ENCODE results near the gene CDK16.

Gene CDK16

DNA sequence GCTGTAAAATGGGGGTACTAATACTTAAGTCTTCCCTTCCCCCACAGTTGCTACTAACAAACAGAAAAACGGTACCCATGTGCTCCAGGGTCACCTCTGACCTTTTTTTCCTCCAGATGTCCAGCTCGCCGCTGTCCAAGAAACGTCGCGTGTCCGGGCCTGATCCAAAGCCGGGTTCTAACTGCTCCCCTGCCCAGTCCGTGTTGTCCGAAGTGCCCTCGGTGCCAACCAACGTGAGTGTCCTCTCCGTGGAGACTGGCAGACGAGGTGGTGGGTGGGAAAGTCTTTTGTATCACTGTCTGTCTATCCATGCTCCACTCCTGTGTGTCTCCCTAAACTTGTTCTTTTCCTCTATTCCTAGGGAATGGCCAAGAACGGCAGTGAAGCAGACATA is 19.8 kb upstream of the CDK16 start:
- no peaks in the 10 kb centered on the region for H3K9me3 Mint-ChIP-seq
- peaks cover 87% of the 10 kb centered on the region for H3K36me3 Mint-ChIP-seq (ENCODE audit: low read depth)
- H3K27ac Mint-ChIP-seq = peak overlapping the region; percentile 39
- peaks cover 5% of the 10 kb centered on the region for H3K27me3 Mint-ChIP-seq (ENCODE audit: low read depth, poor library complexity)
- peak overlapping the region; percentile 99 for H3K4me3 Mint-ChIP-seq
- H3K4me1 Mint-ChIP-seq = peaks cover 51% of the 10 kb centered on the region
- TF ChIP-seq, protein P1, sequence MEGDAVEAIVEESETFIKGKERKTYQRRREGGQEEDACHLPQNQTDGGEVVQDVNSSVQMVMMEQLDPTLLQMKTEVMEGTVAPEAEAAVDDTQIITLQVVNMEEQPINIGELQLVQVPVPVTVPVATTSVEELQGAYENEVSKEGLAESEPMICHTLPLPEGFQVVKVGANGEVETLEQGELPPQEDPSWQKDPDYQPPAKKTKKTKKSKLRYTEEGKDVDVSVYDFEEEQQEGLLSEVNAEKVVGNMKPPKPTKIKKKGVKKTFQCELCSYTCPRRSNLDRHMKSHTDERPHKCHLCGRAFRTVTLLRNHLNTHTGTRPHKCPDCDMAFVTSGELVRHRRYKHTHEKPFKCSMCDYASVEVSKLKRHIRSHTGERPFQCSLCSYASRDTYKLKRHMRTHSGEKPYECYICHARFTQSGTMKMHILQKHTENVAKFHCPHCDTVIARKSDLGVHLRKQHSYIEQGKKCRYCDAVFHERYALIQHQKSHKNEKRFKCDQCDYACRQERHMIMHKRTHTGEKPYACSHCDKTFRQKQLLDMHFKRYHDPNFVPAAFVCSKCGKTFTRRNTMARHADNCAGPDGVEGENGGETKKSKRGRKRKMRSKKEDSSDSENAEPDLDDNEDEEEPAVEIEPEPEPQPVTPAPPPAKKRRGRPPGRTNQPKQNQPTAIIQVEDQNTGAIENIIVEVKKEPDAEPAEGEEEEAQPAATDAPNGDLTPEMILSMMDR (IDR thresholded peaks at IDR 0.05) = no peak
- no peak for DNase-seq

DNA sequence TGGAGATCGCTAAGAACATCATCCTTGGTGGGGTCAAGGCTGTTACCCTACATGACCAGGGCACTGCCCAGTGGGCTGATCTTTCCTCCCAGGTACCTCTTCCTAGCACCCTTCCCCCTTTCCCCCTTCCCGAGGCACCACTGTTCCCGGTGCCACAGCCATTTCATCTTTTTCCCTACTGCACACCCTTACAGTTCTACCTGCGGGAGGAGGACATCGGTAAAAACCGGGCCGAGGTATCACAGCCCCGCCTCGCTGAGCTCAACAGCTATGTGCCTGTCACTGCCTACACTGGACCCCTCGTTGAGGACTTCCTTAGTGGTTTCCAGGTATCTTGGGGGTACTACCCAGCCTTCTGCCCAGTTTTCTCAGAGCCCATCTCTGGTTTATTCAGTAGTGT is 19.2 kb upstream of the CDK16 start:
- H3K4me1 Mint-ChIP-seq = peaks cover 48% of the 10 kb centered on the region
- TF ChIP-seq, protein P1 (IDR thresholded peaks at IDR 0.05) = no peak
- H3K36me3 Mint-ChIP-seq (ENCODE audit: low read depth) = peaks cover 93% of the 10 kb centered on the region
- no peaks in the 10 kb centered on the region for H3K9me3 Mint-ChIP-seq
- H3K4me3 Mint-ChIP-seq = no peak overlapping the region
- H3K27ac Mint-ChIP-seq = no peak overlapping the region
- DNase-seq = no peak
- peaks cover 5% of the 10 kb centered on the region for H3K27me3 Mint-ChIP-seq (ENCODE audit: low read depth, poor library complexity)

DNA sequence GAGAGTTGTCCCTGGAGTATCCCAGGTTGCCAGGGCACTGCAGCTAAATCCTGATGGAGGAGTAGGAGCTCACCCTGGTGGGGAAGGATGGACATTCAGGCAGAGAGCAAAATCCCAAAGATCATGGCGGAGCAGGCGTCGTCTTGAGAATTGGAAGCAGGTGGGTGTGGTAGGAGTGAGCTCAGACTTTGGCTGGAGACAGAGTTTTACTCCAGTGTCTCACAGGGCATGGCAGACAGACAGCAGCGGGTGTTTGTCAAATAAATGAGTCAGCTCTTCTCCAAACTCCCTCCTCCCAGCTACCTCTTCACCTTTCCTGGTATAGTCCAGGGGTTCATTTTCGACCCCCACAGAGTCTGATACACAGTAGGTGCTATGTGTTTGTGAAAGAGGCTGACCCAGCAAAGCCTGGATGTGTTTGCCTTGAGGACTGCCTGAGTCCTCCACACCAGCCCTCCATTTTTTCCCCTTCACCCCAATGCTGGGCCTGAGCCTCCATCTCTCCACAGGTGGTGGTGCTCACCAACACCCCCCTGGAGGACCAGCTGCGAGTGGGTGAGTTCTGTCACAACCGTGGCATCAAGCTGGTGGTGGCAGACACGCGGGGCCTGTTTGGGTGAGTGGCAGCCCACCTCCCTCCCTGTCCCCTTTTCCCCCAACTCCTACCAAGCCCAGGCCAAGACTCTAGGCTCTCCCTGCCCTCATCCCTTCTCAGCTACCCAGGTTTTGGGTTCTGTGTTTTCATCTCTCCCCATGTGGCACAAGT is 17.9 kb upstream of the CDK16 start:
- H3K27ac Mint-ChIP-seq = peak overlapping the region; percentile 92
- peaks cover 99% of the 10 kb centered on the region for H3K36me3 Mint-ChIP-seq (ENCODE audit: low read depth)
- H3K9me3 Mint-ChIP-seq = no peaks in the 10 kb centered on the region
- H3K4me1 Mint-ChIP-seq = peaks cover 35% of the 10 kb centered on the region
- DNase-seq = no peak
- peaks cover 5% of the 10 kb centered on the region for H3K27me3 Mint-ChIP-seq (ENCODE audit: low read depth, poor library complexity)
- TF ChIP-seq, protein P1 (IDR thresholded peaks at IDR 0.05) = no peak
- H3K4me3 Mint-ChIP-seq = no peak overlapping the region

DNA sequence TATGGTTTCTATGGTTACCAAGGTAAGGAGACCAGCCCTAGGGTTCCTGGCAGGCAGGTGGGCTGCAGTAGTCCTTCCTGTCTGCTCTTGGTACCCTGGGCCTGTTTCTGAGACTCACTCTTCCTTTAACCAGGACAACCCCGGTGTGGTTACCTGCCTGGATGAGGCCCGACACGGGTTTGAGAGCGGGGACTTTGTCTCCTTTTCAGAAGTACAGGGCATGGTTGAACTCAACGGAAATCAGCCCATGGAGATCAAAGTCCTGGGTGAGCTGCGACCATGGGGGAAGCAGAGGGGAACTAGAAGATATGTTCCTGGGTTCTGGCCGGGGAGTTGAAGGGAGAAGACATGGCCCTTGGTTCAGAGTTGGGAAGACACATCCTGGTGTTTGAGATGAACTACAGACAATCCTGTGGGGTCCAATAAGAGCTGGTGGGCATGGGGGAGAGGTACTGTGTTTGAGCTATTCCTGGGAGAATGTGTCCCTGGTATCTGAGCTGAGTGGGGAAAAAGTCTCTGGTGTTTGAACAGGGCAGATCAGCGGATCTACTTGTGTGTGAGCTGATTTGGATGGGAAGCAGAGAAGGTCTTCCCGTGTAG is 17.0 kb upstream of the CDK16 start:
- no peaks in the 10 kb centered on the region for H3K9me3 Mint-ChIP-seq

DNA sequence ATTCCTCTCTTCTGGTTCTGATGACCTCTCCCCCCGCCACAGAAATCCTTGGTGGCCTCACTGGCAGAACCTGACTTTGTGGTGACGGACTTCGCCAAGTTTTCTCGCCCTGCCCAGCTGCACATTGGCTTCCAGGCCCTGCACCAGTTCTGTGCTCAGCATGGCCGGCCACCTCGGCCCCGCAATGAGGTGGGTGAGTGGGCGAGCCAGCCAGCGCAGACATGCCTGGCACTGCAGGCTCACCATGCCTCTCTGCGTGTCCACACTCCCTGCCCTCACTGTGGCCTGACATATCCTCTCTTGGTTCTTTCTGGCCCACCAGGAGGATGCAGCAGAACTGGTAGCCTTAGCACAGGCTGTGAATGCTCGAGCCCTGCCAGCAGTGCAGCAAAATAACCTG is 16.2 kb upstream of the CDK16 start:
- H3K36me3 Mint-ChIP-seq (ENCODE audit: low read depth) = peaks cover 99% of the 10 kb centered on the region
- H3K27me3 Mint-ChIP-seq (ENCODE audit: low read depth, poor library complexity) = peaks cover 5% of the 10 kb centered on the region
- no peak overlapping the region for H3K4me3 Mint-ChIP-seq
- TF ChIP-seq, protein P1 (IDR thresholded peaks at IDR 0.05) = no peak
- H3K4me1 Mint-ChIP-seq = peaks cover 18% of the 10 kb centered on the region
- DNase-seq = no peak
- H3K9me3 Mint-ChIP-seq = no peaks in the 10 kb centered on the region
- peak overlapping the region; percentile 36 for H3K27ac Mint-ChIP-seq

More for the DNA sequence above, 17.0 kb upstream of the CDK16 start:
- H3K36me3 Mint-ChIP-seq (ENCODE audit: low read depth) = peaks cover 99% of the 10 kb centered on the region
- peak overlapping the region; percentile 75 for H3K27ac Mint-ChIP-seq
- H3K27me3 Mint-ChIP-seq (ENCODE audit: low read depth, poor library complexity) = peaks cover 5% of the 10 kb centered on the region
- no peak overlapping the region for H3K4me3 Mint-ChIP-seq
- DNase-seq = no peak
- peaks cover 26% of the 10 kb centered on the region for H3K4me1 Mint-ChIP-seq
- TF ChIP-seq, protein P1 (IDR thresholded peaks at IDR 0.05) = no peak

Data from nephron progenitor cell (in vitro differentiated cells).